ENCODE results near the gene RIN1.
"Not testable (repeated sequence)": the region's sequence is repeated elsewhere in the genome, so short reads cannot be mapped to it uniquely, and the experiment has no call there.

The RIN1 gene

GRCh38 chr11:66365711-66366619 is 29.7 kb upstream of the RIN1 start:
- no peaks in the 10 kb centered on the region for H3K9me3 ChIP-seq (ENCODE audit: control insufficient read depth, low read length)
- DNase-seq (ENCODE audit: low read depth), result no peak
- H3K27me3 ChIP-seq (replicated peaks; ENCODE audit: control insufficient read depth, insufficient read depth, low read length), result no peaks in the 10 kb centered on the region
- no peak overlapping the region for H3K4me3 ChIP-seq (ENCODE audit: low read length)
- peaks cover 3% of the 10 kb centered on the region for H3K36me3 ChIP-seq (ENCODE audit: control insufficient read depth, insufficient read depth, low read length, severe bottlenecking)
- peaks cover 17% of the 10 kb centered on the region for H3K4me1 ChIP-seq (ENCODE audit: control insufficient read depth, insufficient read depth, low read length)
- no peak overlapping the region for H3K9ac ChIP-seq (ENCODE audit: low read length)

GRCh38 chr11:66365166-66365565 is 28.9 kb upstream of the RIN1 start:
- no peak for DNase-seq (ENCODE audit: low read depth)
- Histone ChIP-seq H3K9me3 (ENCODE audit: control insufficient read depth, low read length) (no peaks in the 10 kb centered on the region), H3K36me3 (ENCODE audit: control insufficient read depth, insufficient read depth, low read length, severe bottlenecking) (peaks cover 3% of the 10 kb centered on the region), H3K9ac (ENCODE audit: low read length) (no peak overlapping the region), H3K27me3 (replicated peaks; ENCODE audit: control insufficient read depth, insufficient read depth, low read length) (no peaks in the 10 kb centered on the region), H3K4me3 (ENCODE audit: low read length) (no peak overlapping the region), H3K4me1 (ENCODE audit: control insufficient read depth, insufficient read depth, low read length) (peaks cover 10% of the 10 kb centered on the region)

- Histone ChIP-seq H3K9ac (ENCODE audit: low read length) (no peak overlapping the region), H3K4me3 (ENCODE audit: low read length) (no peak overlapping the region), H3K9me3 (ENCODE audit: control insufficient read depth, low read length) (no peaks in the 10 kb centered on the region), H3K27me3 (replicated peaks; ENCODE audit: control insufficient read depth, insufficient read depth, low read length) (no peaks in the 10 kb centered on the region), H3K36me3 (ENCODE audit: control insufficient read depth, insufficient read depth, low read length, severe bottlenecking) (peaks cover 3% of the 10 kb centered on the region), H3K4me1 (ENCODE audit: control insufficient read depth, insufficient read depth, low read length) (no peaks in the 10 kb centered on the region)
- DNase-seq (ENCODE audit: low read depth), result peak; percentile 35
Observed at GRCh38 chr11:66363805-66364535, 27.7 kb upstream of the RIN1 start.

GRCh38 chr11:66363187-66363601 is 27.0 kb upstream of the RIN1 start:
- Histone ChIP-seq H3K9me3 (ENCODE audit: control insufficient read depth, low read length) (no peaks in the 10 kb centered on the region), H3K4me3 (ENCODE audit: low read length) (no peak overlapping the region), H3K27me3 (replicated peaks; ENCODE audit: control insufficient read depth, insufficient read depth, low read length) (no peaks in the 10 kb centered on the region), H3K4me1 (ENCODE audit: control insufficient read depth, insufficient read depth, low read length) (no peaks in the 10 kb centered on the region), H3K9ac (ENCODE audit: low read length) (no peak overlapping the region), H3K36me3 (ENCODE audit: control insufficient read depth, insufficient read depth, low read length, severe bottlenecking) (peaks cover 3% of the 10 kb centered on the region)
- DNase-seq (ENCODE audit: low read depth), result no peak

GRCh38 chr11:66362481-66363147 is 26.4 kb upstream of the RIN1 start:
- DNase-seq (ENCODE audit: low read depth), result no peak
- Histone ChIP-seq H3K27me3 (replicated peaks; ENCODE audit: control insufficient read depth, insufficient read depth, low read length) (no peaks in the 10 kb centered on the region), H3K36me3 (ENCODE audit: control insufficient read depth, insufficient read depth, low read length, severe bottlenecking) (peaks cover 3% of the 10 kb centered on the region), H3K4me1 (ENCODE audit: control insufficient read depth, insufficient read depth, low read length) (no peaks in the 10 kb centered on the region), H3K9ac (ENCODE audit: low read length) (no peak overlapping the region), H3K9me3 (ENCODE audit: control insufficient read depth, low read length) (no peaks in the 10 kb centered on the region), H3K4me3 (ENCODE audit: low read length) (no peak overlapping the region)

- Histone ChIP-seq H3K9me3 (ENCODE audit: control insufficient read depth, low read length) (no peaks in the 10 kb centered on the region), H3K27me3 (replicated peaks; ENCODE audit: control insufficient read depth, insufficient read depth, low read length) (no peaks in the 10 kb centered on the region), H3K9ac (ENCODE audit: low read length) (no peak overlapping the region), H3K4me1 (ENCODE audit: control insufficient read depth, insufficient read depth, low read length) (no peaks in the 10 kb centered on the region), H3K36me3 (ENCODE audit: control insufficient read depth, insufficient read depth, low read length, severe bottlenecking) (peaks cover 3% of the 10 kb centered on the region), H3K4me3 (ENCODE audit: low read length) (no peak overlapping the region)
- no peak for DNase-seq (ENCODE audit: low read depth)
Observed at GRCh38 chr11:66361502-66361941, 25.3 kb upstream of the RIN1 start.

- Histone ChIP-seq H3K9ac (ENCODE audit: low read length) (no peak overlapping the region), H3K4me1 (ENCODE audit: control insufficient read depth, insufficient read depth, low read length) (no peaks in the 10 kb centered on the region), H3K27me3 (replicated peaks; ENCODE audit: control insufficient read depth, insufficient read depth, low read length) (no peaks in the 10 kb centered on the region), H3K36me3 (ENCODE audit: control insufficient read depth, insufficient read depth, low read length, severe bottlenecking) (peaks cover 3% of the 10 kb centered on the region), H3K4me3 (ENCODE audit: low read length) (no peak overlapping the region), H3K9me3 (ENCODE audit: control insufficient read depth, low read length) (no peaks in the 10 kb centered on the region)
- DNase-seq (ENCODE audit: low read depth), result no peak
Observed at GRCh38 chr11:66360406-66361073, 24.3 kb upstream of the RIN1 start.

- Histone ChIP-seq H3K27me3 (replicated peaks; ENCODE audit: control insufficient read depth, insufficient read depth, low read length) (no peaks in the 10 kb centered on the region), H3K4me3 (ENCODE audit: low read length) (no peak overlapping the region), H3K36me3 (ENCODE audit: control insufficient read depth, insufficient read depth, low read length, severe bottlenecking) (peaks cover 3% of the 10 kb centered on the region), H3K9ac (ENCODE audit: low read length) (no peak overlapping the region), H3K4me1 (ENCODE audit: control insufficient read depth, insufficient read depth, low read length) (no peaks in the 10 kb centered on the region), H3K9me3 (ENCODE audit: control insufficient read depth, low read length) (no peaks in the 10 kb centered on the region)
- no peak for DNase-seq (ENCODE audit: low read depth)
Observed at GRCh38 chr11:66359662-66360087, 23.4 kb upstream of the RIN1 start.

GRCh38 chr11:66350560-66351235 is 14.5 kb upstream of the RIN1 start:
- DNase-seq (ENCODE audit: low read depth); H3K9ac ChIP-seq (ENCODE audit: low read length); H3K4me3 ChIP-seq (ENCODE audit: low read length); H3K9me3 ChIP-seq (ENCODE audit: control insufficient read depth, low read length); H3K27me3 ChIP-seq (replicated peaks; ENCODE audit: control insufficient read depth, insufficient read depth, low read length); H3K36me3 ChIP-seq (ENCODE audit: control insufficient read depth, insufficient read depth, low read length, severe bottlenecking): not testable (repeated sequence)
- H3K4me1 ChIP-seq (ENCODE audit: control insufficient read depth, insufficient read depth, low read length), result peaks cover 20% of the 10 kb centered on the region

GRCh38 chr11:66349084-66349386 is 12.8 kb upstream of the RIN1 start:
- peak; percentile 48 for DNase-seq (ENCODE audit: low read depth)
- no peak overlapping the region for H3K9ac ChIP-seq (ENCODE audit: low read length)
- H3K4me3 ChIP-seq (ENCODE audit: low read length), result no peak overlapping the region
- no peaks in the 10 kb centered on the region for H3K36me3 ChIP-seq (ENCODE audit: control insufficient read depth, insufficient read depth, low read length, severe bottlenecking)
- peaks cover 31% of the 10 kb centered on the region for H3K4me1 ChIP-seq (ENCODE audit: control insufficient read depth, insufficient read depth, low read length)
- no peaks in the 10 kb centered on the region for H3K27me3 ChIP-seq (replicated peaks; ENCODE audit: control insufficient read depth, insufficient read depth, low read length)
- H3K9me3 ChIP-seq (ENCODE audit: control insufficient read depth, low read length), result no peaks in the 10 kb centered on the region

Measured in adipocyte (in vitro differentiated cells).